DLD1 (cell line): Measurements from ENCODE around the gene PDCD6IP.

Experiments
- in situ Hi-C: cut with HindIII; loops from 2 replicates; pipeline ENCODE4 v1.10.0; 2017; ENCODE audit warnings: low sequenced_read_pairs

Gene PDCD6IP

DNA sequence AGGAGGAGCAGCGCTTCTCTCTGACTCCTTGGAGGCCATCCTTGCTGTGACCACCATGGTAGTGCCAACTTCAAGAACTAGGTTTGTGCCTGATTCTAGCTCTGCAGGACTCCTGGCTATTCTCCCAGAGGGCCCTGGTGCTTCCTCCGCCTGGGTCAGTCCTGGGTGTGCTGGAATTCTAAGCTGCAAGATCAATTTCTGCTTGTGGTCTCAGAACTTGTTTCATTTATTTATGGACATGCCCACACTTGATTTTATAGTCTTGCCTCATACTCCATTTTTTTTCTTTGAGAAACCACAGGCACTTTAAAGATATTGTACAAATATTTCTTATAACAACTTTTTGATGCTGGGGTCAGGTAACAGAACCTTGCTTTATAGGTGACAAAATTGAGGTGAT lies 87.6 kb downstream of the PDCD6IP start:
- in situ Hi-C loops, result no loop called here

DNA sequence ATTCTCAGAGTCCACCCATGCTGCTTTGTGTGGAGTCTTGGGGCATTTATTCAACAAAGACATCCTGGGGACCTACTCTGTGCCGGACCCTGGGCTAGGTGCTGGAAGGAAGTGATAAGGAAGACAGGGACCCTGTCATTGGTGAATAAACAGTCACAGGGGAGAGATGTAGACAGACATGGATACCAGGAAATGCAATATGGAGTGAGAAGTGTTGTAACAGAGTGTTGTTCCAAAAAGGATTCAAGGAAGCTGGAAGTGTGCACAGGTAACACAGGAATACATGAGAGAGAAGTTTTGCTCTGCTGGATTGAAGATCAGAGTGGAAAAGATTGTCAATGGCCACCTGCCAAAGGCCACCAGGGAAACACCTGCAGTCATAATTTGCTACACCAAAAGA lies 89.0 kb downstream of the PDCD6IP start:
- in situ Hi-C loops, result no loop called here

GRCh38 chr3:33889394-33890039 lies 91.1 kb downstream of the PDCD6IP start:
- in situ Hi-C loops, result loop anchor here (10.0 kb wide), 1 partner anchor 115 kb away; no protein-coding TSS in a partner anchor

DNA sequence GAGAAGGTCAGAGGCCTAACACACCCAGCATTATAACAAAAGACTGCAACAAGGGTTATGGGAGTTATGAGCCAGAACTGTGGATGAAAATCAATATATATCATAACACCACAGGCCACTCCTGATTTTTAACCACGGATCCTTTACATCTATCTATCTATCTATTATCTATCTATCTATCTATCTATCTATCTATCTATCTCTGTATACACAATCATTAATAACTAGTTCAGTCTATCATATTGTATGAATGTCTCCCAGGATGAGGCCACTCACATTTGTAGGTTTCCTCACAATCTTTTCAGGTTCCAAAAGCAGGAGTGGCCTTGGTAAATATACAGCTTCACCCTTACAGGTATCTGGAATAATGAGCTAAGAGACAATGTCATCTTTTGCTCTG lies 94.2 kb downstream of the PDCD6IP start:
- in situ Hi-C loops, result loop anchor here (10.0 kb wide), 1 partner anchor 112 kb away; no protein-coding TSS in a partner anchor

GRCh38 chr3:33895658-33896057 lies 97.2 kb downstream of the PDCD6IP start:
- in situ Hi-C loops, result loop anchor here (10.0 kb wide), 1 partner anchor 109 kb away; no protein-coding TSS in a partner anchor

DNA sequence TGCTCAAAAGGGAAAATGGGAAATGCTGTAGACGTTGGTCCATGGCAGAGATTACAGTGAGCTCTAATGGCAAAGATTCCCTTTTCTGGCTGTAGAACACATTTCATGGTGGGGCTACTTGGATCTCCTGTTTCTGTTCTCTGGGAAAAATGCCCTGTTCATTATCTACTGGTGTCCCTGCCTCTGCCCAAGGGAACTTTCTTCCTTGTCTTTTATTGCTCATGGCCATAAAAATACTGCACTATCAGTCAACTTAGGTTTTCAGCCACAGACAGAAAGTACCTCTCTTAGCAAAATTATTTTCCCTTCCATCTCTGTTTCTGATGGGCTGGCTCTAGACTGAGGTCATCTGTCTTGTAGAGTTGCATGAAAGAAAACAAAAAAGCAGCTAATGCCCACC lies 98.9 kb downstream of the PDCD6IP start:
- in situ Hi-C loops, result loop anchor here (10.0 kb wide), 1 partner anchor 107 kb away; no protein-coding TSS in a partner anchor

- in situ Hi-C loops, result loop anchor here (10.0 kb wide), 1 partner anchor 106 kb away; no protein-coding TSS in a partner anchor
These were observed 100.5 kb downstream of the PDCD6IP start for GRCh38 chr3:33898901-33899300.

- in situ Hi-C loops, result no loop called here
These were observed 102.0 kb downstream of the PDCD6IP start for GRCh38 chr3:33900440-33900808.

GRCh38 chr3:33900809-33901505 lies 102.5 kb downstream of the PDCD6IP start:
- in situ Hi-C loops, result no loop called here

GRCh38 chr3:33901862-33902563 lies 103.6 kb downstream of the PDCD6IP start:
- in situ Hi-C loops, result no loop called here

DNA sequence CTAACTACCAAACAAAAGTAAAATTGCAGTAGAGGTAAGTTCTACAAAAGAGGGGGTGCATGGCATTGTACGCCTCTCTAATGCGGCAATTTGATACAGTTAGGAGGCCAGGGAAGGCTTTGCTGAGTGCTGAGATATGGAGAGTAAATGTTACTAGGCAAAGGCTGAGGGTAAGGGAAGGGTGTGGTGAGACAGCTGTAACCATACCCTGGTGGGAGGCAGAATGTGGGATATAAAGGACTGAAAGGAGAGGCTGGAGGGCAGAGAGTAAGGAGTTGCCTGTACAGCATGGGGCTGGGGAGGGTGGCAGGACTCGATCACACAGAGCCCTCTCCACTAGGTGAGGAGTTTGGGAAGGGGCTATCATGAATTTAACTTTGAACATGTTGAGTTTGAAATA lies 106.3 kb downstream of the PDCD6IP start:
- in situ Hi-C loops, result no loop called here

GRCh38 chr3:33908250-33908851 lies 109.9 kb downstream of the PDCD6IP start:
- in situ Hi-C loops, result no loop called here

DNA sequence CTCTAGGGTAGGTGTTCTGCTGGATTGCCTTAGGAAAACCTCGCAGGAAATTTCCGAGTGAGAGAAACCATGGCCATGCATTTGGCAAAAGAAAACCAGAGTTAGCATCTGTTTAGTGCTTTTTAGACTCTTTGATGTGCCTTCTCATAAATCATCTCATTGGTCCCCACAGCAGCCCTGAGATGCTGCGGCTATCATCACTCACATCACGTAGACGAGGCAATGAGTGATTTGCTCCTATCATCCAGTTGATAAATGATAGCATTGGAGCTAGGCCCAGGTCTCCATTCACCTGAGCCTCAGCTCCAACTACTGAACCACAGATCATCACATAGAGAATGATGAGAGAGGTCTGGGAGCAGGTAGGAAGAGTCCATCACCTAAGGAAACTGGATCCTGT lies 111.1 kb downstream of the PDCD6IP start:
- in situ Hi-C loops, result no loop called here

GRCh38 chr3:33910031-33910430 lies 111.6 kb downstream of the PDCD6IP start:
- in situ Hi-C loops, result no loop called here

- in situ Hi-C loops, result no loop called here
These were observed 113.3 kb downstream of the PDCD6IP start for GRCh38 chr3:33911525-33912322.

GRCh38 chr3:33914212-33914611 lies 115.8 kb downstream of the PDCD6IP start:
- in situ Hi-C loops, result no loop called here

GRCh38 chr3:33914731-33915379 lies 116.4 kb downstream of the PDCD6IP start:
- in situ Hi-C loops, result no loop called here

DNA sequence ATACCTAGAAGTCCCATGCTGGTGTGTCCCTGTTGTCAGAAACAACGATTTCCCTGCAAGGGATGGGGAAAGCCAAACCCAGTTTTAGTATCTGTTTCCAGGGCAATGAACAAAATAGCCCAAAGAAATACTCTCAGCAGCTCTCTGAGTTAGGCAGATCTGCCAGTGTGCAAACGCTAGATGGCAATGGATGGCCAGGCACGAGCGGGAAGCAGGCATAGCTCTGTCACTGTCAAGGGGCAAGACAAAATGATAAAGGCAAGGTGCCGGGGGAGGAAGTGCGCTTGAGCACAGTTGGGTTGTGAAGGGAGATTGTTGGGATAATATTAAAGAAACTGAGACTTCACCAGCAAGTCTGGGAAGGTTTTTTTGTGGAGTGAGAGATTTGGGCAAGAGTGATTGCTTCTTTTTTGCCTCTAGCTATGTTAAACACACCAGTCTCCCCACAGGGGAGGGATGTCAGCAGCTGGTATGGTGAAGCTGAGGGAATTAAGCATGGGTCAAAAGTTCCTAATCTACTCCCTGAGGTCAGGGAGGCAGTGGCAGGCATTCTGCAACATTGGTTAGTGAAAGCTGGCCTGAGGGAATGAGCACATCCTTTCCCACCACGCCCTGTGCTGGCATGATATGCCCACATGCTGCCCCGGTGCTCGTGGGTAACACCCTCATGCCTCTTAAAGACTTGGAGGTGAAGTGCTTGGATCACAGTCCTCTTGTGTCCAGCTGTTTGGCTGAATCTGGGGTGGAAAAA lies 117.5 kb downstream of the PDCD6IP start:
- in situ Hi-C loops, result no loop called here

DNA sequence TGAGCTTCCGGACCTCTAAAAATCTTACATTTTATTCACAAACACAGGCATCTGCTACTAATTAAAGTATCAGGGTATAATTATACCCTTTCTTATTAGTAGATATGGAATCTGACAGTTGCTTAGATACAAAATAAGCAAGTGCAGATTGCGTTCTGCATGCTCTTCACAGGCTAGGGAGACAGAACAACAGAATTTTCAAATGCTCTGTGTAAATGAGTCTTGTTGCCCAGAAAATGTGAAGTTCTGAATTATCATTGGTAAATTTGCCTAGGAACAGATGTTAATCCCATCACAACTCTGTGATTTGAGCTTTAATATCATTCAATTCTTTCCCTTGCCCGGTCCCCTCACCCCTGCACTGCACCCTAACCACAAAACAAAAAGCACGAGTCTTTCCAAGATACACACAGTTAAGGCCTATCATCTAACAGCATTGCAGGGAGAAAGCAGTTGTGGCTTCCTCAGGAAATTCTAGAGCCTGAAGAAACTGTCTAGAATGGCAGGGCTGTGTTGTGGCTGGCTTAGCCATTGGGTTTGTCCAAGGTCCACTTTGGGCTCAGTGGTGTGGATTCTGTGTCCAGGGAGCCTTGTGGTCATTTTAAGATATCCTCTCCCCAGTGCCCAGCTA lies 119.8 kb downstream of the PDCD6IP start:
- in situ Hi-C loops, result no loop called here
